GM10266 (cell line): ENCODE measurements around the gene CA9.

Source experiments
- DNase-seq: peaks from one replicate; pipeline ENCODE4 v3.0.0; 2012; ENCODE audit errors: extremely low spot score
- TF ChIP-seq, protein P1 (sequence below): IDR thresholded peaks from 2 replicates; pipeline ENCODE4 v1.5.1; 2012; ENCODE audit warnings: mild to moderate bottlenecking, low read depth; ENCODE audit not compliant: control insufficient read depth, insufficient read depth; ENCODE audit errors: missing control alignments

Gene CA9

DNA sequence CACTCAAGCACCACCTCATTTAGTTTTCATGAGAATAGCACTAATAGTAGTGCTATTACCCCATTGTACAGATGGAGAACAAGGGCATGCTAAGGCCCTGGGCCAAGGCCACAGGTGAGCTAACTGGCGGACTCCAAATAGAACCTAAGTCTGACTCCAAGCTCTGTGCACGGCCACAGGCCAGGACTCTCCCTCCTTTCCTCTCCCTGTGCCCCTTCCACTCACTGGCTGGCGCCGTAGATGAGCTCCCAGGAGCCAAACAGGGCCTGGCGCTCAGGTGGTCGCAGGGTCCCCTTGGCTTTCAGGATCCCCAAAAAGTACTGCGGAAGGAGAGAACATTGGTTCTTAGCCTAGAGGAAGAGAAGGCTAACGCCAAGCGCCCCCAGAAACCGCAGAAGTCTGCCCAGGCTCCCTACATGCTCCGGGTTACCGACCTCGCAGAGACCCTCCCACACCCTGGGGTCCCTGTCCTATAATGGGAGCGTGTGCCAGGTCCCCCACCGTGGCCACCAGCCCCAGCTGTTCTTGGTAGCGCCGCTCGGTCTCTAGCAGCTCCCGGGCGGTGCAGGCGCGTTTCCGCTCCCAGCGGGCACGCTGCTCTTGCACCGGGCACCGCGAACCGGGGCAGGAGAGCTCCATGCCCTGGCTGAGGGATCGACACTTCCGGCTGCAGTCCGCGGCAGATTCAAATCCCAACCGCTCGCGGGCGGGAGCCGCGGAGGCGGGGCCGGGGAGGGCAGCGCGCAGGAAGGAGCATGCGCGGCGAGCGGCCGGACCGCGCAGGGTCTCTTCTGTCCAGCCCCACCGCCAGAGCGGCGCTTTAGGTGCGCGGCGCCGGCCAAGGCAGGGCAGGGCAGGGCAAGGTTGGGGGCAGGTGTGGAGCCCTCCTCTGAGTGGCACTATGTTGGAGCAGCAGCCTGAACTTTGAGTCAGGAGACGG lies 8.9 kb upstream of the CA9 start, which contains the start of gene ARHGEF39:
TSS of gene ARHGEF39 (minus strand) at position 665 of the 940 bp plus-strand sequence. CDS start at position 639, 26 bp downstream.
- DNase-seq: peak; percentile 93
- TF ChIP-seq, protein P1, sequence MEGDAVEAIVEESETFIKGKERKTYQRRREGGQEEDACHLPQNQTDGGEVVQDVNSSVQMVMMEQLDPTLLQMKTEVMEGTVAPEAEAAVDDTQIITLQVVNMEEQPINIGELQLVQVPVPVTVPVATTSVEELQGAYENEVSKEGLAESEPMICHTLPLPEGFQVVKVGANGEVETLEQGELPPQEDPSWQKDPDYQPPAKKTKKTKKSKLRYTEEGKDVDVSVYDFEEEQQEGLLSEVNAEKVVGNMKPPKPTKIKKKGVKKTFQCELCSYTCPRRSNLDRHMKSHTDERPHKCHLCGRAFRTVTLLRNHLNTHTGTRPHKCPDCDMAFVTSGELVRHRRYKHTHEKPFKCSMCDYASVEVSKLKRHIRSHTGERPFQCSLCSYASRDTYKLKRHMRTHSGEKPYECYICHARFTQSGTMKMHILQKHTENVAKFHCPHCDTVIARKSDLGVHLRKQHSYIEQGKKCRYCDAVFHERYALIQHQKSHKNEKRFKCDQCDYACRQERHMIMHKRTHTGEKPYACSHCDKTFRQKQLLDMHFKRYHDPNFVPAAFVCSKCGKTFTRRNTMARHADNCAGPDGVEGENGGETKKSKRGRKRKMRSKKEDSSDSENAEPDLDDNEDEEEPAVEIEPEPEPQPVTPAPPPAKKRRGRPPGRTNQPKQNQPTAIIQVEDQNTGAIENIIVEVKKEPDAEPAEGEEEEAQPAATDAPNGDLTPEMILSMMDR: peak; percentile 64

GRCh38 chr9:35665471-35665818 lies 8.3 kb upstream of the CA9 start:
- TF ChIP-seq, protein P1: no peak
- no peak for DNase-seq

- TF ChIP-seq, protein P1: no peak
- no peak for DNase-seq
These were observed 7.7 kb upstream of the CA9 start for GRCh38 chr9:35666045-35666444.

- TF ChIP-seq, protein P1: no peak
These were observed 7.2 kb upstream of the CA9 start for GRCh38 chr9:35666549-35666948.

GRCh38 chr9:35667939-35668338 lies 5.8 kb upstream of the CA9 start:
- TF ChIP-seq, protein P1: no peak
- no peak for DNase-seq

More at GRCh38 chr9:35666549-35666948, 7.2 kb upstream of the CA9 start:
- no peak for DNase-seq

- DNase-seq: no peak
- TF ChIP-seq, protein P1: no peak
These were observed 4.2 kb upstream of the CA9 start for GRCh38 chr9:35669331-35670145.
